NCI-H524 (cell line): ENCODE results near the gene SSPN.

Source experiments
- DNase-seq, 2 experiments: peaks; one replicate each; lab custom pipeline; 2025; lab: John Stamatoyannopoulos, UW

The SSPN gene

GRCh38 chr12:26187014-26187798, 8.2 kb upstream of the SSPN start:
- DNase-seq, result no peak

DNA sequence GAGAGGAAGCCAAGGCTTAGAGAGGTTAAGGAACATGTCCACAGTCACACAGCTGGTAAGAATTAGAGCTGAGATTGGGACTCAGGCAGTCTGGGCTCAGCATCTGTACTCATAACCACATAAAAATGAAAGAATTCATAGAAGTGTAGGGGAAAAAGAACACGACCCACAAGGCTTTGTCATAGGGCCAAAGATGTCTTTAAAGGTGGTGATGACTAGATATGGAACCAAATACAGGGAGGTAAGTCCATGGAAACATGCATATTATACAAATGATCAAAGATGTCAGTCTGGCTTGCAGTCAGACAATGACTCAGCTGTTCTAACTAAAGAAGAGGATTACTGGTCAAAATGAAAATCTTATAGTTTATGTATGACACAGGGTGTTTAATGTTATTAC, 7.2 kb upstream of the SSPN start:
- DNase-seq, result no peak

DNA sequence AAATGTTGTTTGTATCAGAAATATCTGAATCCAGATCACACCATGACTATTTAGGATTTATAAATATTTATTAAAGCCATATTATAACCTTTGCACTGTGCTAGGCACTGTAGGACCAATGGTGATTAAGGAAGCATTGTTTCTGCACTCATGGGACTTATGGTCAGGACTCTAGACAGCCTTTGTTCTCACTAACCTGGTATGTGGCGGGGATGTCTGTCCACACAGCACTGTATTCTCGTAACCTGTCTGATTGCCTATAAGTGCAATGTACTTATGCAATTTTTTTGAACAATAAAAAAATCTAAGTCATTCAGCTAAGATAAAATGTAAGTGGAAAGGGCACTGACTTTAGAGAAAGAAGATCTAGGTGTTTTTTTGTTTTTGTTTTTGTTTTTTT, 6.7 kb upstream of the SSPN start:
- no peak for DNase-seq

DNA sequence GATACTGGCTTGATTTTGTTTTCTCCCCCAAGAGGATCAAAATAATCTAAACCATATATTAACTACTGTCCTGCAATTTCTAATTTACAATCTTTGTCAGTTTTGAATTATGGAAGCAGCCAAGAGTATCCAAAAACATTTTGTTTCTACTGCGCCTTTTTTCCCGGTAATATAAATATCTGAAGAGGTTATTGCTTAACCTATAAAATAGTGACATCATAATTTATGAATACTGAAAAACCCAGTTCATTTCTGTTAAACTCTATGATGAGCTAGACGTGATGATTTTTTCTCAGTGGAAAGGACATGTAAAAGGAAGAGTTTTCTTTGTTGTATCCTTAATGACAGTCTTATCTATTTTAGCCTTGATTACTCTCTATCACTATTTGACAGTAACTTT, 3.2 kb upstream of the SSPN start:
- no peak for DNase-seq

GRCh38 chr12:26193539-26193938, 1.8 kb upstream of the SSPN start:
- no peak for DNase-seq

DNA sequence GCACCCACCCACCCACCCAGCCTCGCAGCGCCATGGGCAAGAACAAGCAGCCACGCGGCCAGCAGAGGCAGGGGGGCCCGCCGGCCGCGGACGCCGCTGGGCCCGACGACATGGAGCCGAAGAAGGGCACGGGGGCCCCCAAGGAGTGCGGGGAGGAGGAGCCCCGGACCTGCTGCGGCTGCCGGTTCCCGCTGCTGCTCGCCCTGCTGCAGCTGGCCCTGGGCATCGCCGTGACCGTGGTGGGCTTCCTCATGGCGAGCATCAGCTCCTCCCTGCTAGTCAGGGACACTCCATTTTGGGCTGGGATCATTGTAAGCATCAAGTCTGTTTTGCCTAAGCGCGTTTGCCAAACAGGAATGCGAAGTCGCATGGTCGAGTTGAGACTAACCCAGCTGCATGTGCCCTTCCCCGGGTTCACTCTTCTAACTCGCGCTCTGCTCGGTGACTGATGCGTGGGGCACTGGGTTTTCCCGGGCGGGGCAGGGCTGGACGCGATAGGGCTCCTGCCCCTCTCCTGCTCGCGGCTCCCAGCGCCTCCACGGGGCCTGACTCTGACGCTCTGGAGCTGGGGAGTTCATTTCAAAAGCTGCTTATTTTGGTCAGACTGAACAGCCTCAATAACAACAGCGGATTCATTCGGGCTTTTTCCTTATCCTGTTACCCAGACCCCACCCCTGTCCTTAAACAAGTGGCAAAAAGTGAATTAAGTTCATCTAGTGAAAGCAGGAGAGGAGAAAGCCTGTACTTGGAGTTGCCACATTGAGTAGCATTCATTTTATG, 458 bp downstream of the SSPN start:
- DNase-seq, result peak in 1 of 2 experiments; percentile 28

- DNase-seq, result peak in 1 of 2 experiments; percentile 9
Measured at GRCh38 chr12:26196421-26196716, 996 bp downstream of the SSPN start.

DNA sequence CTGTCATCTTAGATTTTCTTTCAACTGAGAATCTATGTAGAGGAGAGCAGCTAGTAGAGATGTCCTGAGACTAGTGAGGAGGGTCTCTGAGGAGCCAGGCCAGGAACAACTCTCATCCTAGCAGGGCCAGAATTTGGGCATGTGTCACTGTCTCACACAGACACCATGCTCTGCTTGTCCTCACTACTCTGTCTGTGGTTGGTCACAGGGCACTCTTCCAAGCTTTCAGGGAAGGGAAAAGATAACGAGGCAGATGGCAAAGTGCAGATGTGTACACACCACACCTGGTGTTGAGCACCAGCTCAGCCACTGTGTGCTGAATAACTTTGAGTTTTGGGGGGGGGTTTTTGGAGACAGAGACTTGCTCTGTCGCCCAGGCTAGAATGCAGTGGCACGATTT, 2.5 kb downstream of the SSPN start:
- peak in 1 of 2 experiments; percentile 46 for DNase-seq

- DNase-seq, result no peak
Measured at GRCh38 chr12:26198742-26199141, 3.4 kb downstream of the SSPN start.

DNA sequence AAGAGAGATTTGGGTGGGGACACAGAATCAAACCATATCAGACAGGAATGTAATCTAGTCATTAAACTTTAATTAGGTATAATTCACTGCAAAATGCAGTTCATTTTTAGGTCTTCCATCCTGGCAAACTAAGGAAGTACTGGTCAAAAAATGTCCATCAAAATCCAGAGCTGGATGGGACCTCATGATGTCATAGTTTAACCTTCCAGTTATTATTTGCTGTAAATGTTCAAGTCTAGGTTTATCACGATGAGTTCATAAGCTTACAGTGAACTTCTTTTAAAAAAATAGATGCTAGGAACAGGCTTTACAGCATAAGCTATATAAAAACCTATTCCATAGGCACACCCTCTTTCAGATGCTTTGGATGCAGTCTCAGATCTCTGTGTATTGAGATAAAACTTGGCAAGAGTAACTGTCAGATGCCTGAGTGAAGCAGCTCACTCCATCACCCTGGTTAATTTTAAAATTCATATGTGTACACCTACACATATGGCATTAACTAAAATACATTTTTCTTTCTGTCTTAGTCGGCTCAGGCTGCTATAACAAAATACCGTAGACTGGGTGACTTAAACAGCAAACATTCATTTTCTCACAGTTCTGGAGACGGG, 7.9 kb downstream of the SSPN start:
- DNase-seq, result no peak

- DNase-seq, result no peak
Measured at GRCh38 chr12:26204612-26205289, 9.4 kb downstream of the SSPN start.

DNA sequence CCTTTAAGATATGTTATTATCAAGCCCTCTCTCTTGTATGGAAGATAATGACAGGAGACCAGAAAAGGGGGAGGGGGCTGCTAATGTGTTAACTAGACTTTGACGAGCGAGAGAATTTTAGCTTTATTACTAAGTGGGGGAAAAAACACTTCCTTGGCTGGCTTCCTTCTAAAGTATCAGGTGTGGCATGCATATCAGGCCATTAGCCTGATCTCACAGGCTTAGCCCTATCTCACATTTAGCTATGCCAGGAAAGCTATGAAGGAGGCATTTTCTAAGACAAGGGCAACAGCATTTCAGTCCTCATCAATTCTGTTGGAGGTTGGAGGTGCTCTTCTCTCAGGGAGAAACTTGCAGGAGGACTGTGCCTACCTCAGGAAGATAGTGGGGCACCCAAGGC, 9.9 kb downstream of the SSPN start:
- DNase-seq, result no peak

DNA sequence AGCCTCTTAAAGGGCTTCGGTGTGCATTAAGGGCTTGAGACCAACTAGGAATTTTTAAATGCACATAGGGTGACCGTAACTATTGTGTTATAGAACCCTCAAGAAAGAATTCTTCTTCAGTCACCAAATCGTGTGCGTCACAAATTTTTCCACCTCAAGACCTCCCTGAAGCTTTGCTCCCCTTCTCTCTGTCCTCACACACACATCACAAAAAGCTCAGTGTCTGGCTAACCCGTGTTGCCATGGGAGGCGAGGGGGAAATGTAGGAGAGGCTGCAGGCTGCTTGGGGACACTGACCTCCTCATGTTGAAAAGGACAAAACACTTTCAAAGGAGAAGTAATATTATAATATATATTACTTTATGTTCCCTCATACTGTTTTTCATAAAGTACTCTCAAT, 10.6 kb downstream of the SSPN start:
- DNase-seq, result no peak

DNA sequence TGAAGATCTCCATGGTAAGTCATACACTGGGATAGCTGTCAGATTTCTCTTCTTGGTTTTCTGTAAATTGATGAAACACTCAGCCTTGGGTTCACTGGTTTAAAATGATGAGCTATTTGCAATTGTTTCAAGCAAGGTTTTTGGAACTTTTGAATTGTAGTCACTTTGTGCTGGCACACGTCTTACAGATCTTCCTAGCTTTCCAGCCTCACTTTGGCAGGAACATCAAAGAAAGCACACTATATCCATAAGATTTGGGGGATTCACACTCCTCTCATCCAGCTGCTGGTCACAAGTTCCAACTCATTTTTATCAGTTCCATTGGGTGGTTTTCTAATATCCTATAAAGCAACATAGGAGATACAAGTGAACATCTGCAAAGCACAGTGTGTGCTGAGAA, 16.0 kb downstream of the SSPN start:
- DNase-seq, result no peak

GRCh38 chr12:26212396-26212795, 17.0 kb downstream of the SSPN start:
- DNase-seq, result no peak

DNA sequence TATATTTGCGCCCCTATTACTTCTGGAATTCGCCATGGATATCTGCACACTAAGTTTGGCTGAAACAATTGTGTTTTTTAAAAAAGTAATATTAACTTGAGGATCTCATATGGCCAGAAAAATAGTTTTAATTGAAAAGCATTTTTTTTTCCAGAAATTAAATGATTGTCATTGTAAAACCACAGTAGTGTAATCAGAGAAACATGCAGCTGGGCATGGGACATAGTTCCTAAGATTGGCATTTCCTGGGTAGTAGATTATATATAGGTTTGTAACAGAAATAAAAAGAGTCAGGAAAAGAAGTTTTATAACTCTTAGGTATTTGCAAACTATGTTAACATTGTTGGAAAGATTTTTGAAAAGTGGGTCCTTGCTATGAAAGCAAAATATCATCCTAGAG, 17.6 kb downstream of the SSPN start:
- DNase-seq, result no peak

GRCh38 chr12:26214121-26214520, 18.7 kb downstream of the SSPN start:
- peak in 1 of 2 experiments; percentile 23 for DNase-seq

GRCh38 chr12:26219736-26220135, 24.4 kb downstream of the SSPN start:
- no peak for DNase-seq

DNA sequence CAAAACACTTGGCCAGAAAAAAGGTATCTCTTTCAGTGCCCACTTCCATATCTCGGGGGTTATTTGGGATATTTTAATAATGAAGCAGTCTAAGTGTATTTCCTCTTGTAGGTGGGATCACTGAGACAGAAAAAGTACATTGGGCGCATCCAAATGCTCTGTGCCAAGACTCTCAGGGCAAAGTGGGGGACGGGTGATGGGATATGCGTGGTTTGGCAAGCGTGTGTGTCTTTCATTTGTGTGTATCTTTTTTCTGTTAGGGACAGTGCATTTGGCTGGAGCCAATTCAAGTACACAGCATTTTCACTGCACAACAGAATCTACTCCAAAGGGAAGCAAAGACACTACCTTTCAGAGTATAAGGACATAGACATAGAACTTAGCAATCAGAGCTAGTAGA, 29.3 kb downstream of the SSPN start:
- no peak for DNase-seq

- DNase-seq, result no peak
Measured at GRCh38 chr12:26226122-26226521, 30.7 kb downstream of the SSPN start.

DNA sequence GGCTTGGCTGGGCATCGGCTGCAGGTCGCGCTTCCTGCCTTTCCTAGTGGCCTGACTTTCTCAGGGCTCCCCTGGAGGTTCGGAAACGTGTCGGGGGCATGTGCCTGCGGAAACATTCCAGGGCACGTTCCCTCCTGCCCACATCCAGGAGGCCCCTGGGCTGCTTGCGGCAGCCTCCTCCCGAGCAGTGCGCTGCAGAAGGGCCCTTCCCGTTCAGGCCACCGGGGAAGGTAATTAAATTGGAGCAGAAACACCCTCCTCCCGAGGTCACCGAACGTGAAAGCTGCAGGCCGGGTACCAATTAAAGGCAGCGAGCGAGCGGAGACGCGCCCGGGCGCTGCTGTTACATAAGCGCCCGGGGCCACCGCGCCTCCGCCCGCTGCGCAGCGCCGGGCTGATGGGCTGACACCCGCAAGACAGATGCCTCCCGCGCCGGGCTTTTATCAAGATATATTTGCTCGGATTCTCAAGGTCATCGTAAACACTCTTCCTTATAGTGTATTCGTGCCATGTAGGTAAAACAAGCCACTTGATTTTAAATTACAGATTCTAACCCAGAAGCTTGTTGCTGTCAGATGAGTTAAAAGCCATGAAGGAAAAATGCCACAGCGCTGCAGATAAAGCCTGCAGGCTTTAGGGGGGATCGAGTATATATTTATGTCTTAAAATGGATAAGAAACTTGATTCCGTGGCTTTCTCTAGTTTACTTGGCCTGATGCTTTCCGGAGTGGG, 31.4 kb downstream of the SSPN start:
- DNase-seq, result peak in 1 of 2 experiments; percentile 48

- DNase-seq, result no peak
Measured at GRCh38 chr12:26227361-26227745, 32.0 kb downstream of the SSPN start.
